ENCODE results near the gene CFAP65.

The CFAP65 gene

GRCh38 chr2:219001100-219001576 lies 40.2 kb downstream of the CFAP65 start:
- H3K4me3 ChIP-seq (ENCODE audit: low read length): no peak overlapping the region
- TF ChIP-seq CTCF (conservative IDR thresholded peaks at IDR 0.05; ENCODE audit: low read depth, low read length): no peak
- DNase-seq (ENCODE audit: low read depth): no peak

- no peak overlapping the region for H3K4me3 ChIP-seq (ENCODE audit: low read length)
- TF ChIP-seq CTCF (conservative IDR thresholded peaks at IDR 0.05; ENCODE audit: low read depth, low read length): no peak
- DNase-seq (ENCODE audit: low read depth): no peak
These were observed 40.8 kb downstream of the CFAP65 start for GRCh38 chr2:219000569-219000960.

- H3K4me3 ChIP-seq (ENCODE audit: low read length): no peak overlapping the region
- no peak for TF ChIP-seq CTCF (conservative IDR thresholded peaks at IDR 0.05; ENCODE audit: low read depth, low read length)
- DNase-seq (ENCODE audit: low read depth): no peak
These were observed 41.3 kb downstream of the CFAP65 start for GRCh38 chr2:218999881-219000568.

- no peak overlapping the region for H3K4me3 ChIP-seq (ENCODE audit: low read length)
- no peak for TF ChIP-seq CTCF (conservative IDR thresholded peaks at IDR 0.05; ENCODE audit: low read depth, low read length)
- DNase-seq (ENCODE audit: low read depth): peak; percentile 69
These were observed 42.1 kb downstream of the CFAP65 start for GRCh38 chr2:218999021-218999880.

- DNase-seq (ENCODE audit: low read depth): no peak
- TF ChIP-seq CTCF (conservative IDR thresholded peaks at IDR 0.05; ENCODE audit: low read depth, low read length): no peak
These were observed 42.8 kb downstream of the CFAP65 start for GRCh38 chr2:218998414-218999002.

DNA sequence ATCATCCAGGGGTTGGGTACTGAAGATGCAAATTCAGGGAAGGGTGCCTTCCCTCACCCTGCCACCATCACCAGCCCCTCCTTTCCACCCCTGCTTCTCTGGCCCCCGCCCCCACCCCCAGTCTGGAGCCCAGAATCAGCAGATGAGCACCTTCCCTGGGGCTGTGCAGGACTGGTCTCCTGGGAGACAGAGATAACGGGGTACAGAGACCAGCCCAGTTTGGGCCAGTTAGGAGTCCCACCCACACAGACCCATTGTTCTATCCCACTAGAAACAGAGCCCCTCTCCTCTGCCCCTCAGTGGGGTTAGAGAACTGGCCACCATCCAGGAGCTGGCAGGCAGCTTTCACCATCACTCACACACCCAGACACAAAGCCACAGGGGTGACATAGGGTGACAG lies 43.6 kb downstream of the CFAP65 start:
- no peak for TF ChIP-seq CTCF (conservative IDR thresholded peaks at IDR 0.05; ENCODE audit: low read depth, low read length)
- H3K4me3 ChIP-seq (ENCODE audit: low read length): no peak overlapping the region
- no peak for DNase-seq (ENCODE audit: low read depth)

More at GRCh38 chr2:218998414-218999002, 42.8 kb downstream of the CFAP65 start:
- H3K4me3 ChIP-seq (ENCODE audit: low read length): no peak overlapping the region

Data from retinal pigment epithelial cell (primary cell).